Activated CD4-positive, alpha-beta T cell treated with anti-CD3 and anti-CD28 coated beads, Interleukin-2, amount 10 ng/mL, durations not matched to agents 7 days and 5 days (primary cell): ENCODE measurements around the gene SF3B6. TPM values are rescaled to one million over a fixed set of nuclear protein-coding genes. Genes with fewer than 3 reads are reported as not detected.

Source experiments
- CTCF ChIA-PET: fragments of 350-600 bp; sonication (Branson Sonifier 250); formaldehyde crosslinking; loops from one replicate; lab custom pipeline; 2021; ENCODE audit warnings: antibody characterized with exemption; lab: Charles Lee
- POLR2A ChIA-PET: fragments of 350-600 bp; sonication (Branson Sonifier 250); formaldehyde crosslinking; loops from one replicate; lab custom pipeline; 2021; ENCODE audit warnings: antibody characterized with exemption; lab: Charles Lee
- DNase-seq: peaks from one replicate; pipeline ENCODE4 v3.0.0-alpha.2; 2020
- H3K27ac Mint-ChIP-seq: one replicate; pipeline ENCODE4 v1.8.0; 2021; ENCODE audit warnings: mild to moderate bottlenecking, moderate library complexity, mixed read lengths
- H3K27me3 Mint-ChIP-seq: one replicate; pipeline ENCODE4 v1.8.0; 2021; ENCODE audit warnings: mixed read lengths
- H3K36me3 Mint-ChIP-seq: one replicate; pipeline ENCODE4 v1.8.0; 2021; ENCODE audit warnings: low read depth, mixed read lengths
- H3K4me1 Mint-ChIP-seq: one replicate; pipeline ENCODE4 v1.8.0; 2021; ENCODE audit warnings: mixed read lengths
- H3K4me3 Mint-ChIP-seq: one replicate; pipeline ENCODE4 v1.8.0; 2021; ENCODE audit warnings: mild to moderate bottlenecking, moderate library complexity, mixed read lengths
- H3K9me3 Mint-ChIP-seq: one replicate; pipeline ENCODE4 v1.8.0; 2021; ENCODE audit warnings: mixed read lengths
- total RNA-seq, 2 experiments: library from RNA; stranded (reverse); gene quantifications; one replicate each; pipeline ENCODE4 v1.2.3, GENCODE V29; 2021

Gene SF3B6
- total RNA-seq, 2 experiments from 2014 or later: 82.3 to 88.5 TPM

GRCh38 chr2:24072259-24072658 is 3.9 kb downstream of the SF3B6 start:
- POLR2A ChIA-PET: no interaction called here
- CTCF ChIA-PET: interaction anchor here (0.6 to 0.9 kb wide), 2 partner anchors 11 to 19 kb away, joined by 3 to 4 read pairs; no protein-coding TSS in a partner anchor

GRCh38 chr2:24065341-24065740 is 10.8 kb downstream of the SF3B6 start:
- ChIA-PET POLR2A (no interaction called here), CTCF (interaction anchor here (1.7 to 1.9 kb wide), 2 partner anchors 13 to 18 kb away, joined by 5 to 9 read pairs; no protein-coding TSS in a partner anchor)
- no peaks in the 10 kb centered on the region for H3K9me3 Mint-ChIP-seq
- H3K4me1 Mint-ChIP-seq: peaks cover 11% of the 10 kb centered on the region
- H3K36me3 Mint-ChIP-seq: peaks cover 10% of the 10 kb centered on the region
- H3K27ac Mint-ChIP-seq: no peak overlapping the region
- H3K27me3 Mint-ChIP-seq: no peaks in the 10 kb centered on the region
- DNase-seq: no peak
- no peak overlapping the region for H3K4me3 Mint-ChIP-seq

More at GRCh38 chr2:24072259-24072658, 3.9 kb downstream of the SF3B6 start:
- H3K36me3 Mint-ChIP-seq: peaks cover 31% of the 10 kb centered on the region
- DNase-seq: no peak
- H3K27me3 Mint-ChIP-seq: no peaks in the 10 kb centered on the region
- H3K27ac Mint-ChIP-seq: no peak overlapping the region
- H3K9me3 Mint-ChIP-seq: no peaks in the 10 kb centered on the region
- peaks cover 36% of the 10 kb centered on the region for H3K4me1 Mint-ChIP-seq
- no peak overlapping the region for H3K4me3 Mint-ChIP-seq

GRCh38 chr2:24058564-24059271 is 17.4 kb downstream of the SF3B6 start:
- no peak overlapping the region for H3K4me3 Mint-ChIP-seq
- no peaks in the 10 kb centered on the region for H3K36me3 Mint-ChIP-seq
- no peaks in the 10 kb centered on the region for H3K9me3 Mint-ChIP-seq
- no peak for DNase-seq
- H3K4me1 Mint-ChIP-seq: peaks cover 9% of the 10 kb centered on the region
- ChIA-PET CTCF (interaction anchor here (0.5 to 1.0 kb wide), 5 partner anchors 8 to 252 kb away, joined by 3 read pairs; partner anchors contain the start of gene ATAD2B), POLR2A (no interaction called here)
- peaks cover 2% of the 10 kb centered on the region for H3K27me3 Mint-ChIP-seq
- no peak overlapping the region for H3K27ac Mint-ChIP-seq

- Mint-ChIP-seq H3K27ac (no peak overlapping the region), H3K4me1 (peaks cover 9% of the 10 kb centered on the region), H3K36me3 (no peaks in the 10 kb centered on the region), H3K27me3 (peaks cover 5% of the 10 kb centered on the region), H3K9me3 (no peaks in the 10 kb centered on the region), H3K4me3 (no peak overlapping the region)
- DNase-seq: no peak
- ChIA-PET POLR2A (no interaction called here), CTCF (no interaction called here)
Measured at GRCh38 chr2:24055750-24056149, 20.4 kb downstream of the SF3B6 start.

GRCh38 chr2:24054366-24055010 is 21.6 kb downstream of the SF3B6 start:
- no peak for DNase-seq
- ChIA-PET CTCF (interaction anchor here (0.6 to 1.1 kb wide), 3 partner anchors 13 to 1221 kb away, joined by 3 to 4 read pairs (median 4); no protein-coding TSS in a partner anchor), POLR2A (no interaction called here)
- Mint-ChIP-seq H3K27ac (no peak overlapping the region), H3K36me3 (no peaks in the 10 kb centered on the region), H3K9me3 (no peaks in the 10 kb centered on the region), H3K4me3 (no peak overlapping the region), H3K4me1 (peaks cover 5% of the 10 kb centered on the region), H3K27me3 (peaks cover 5% of the 10 kb centered on the region)

GRCh38 chr2:24052951-24053350 is 23.2 kb downstream of the SF3B6 start:
- Mint-ChIP-seq H3K9me3 (no peaks in the 10 kb centered on the region), H3K4me3 (no peak overlapping the region), H3K36me3 (no peaks in the 10 kb centered on the region), H3K27me3 (peaks cover 7% of the 10 kb centered on the region), H3K4me1 (peaks cover 7% of the 10 kb centered on the region), H3K27ac (no peak overlapping the region)
- CTCF ChIA-PET: interaction anchor here (0.7 to 2.7 kb wide), 5 partner anchors 9 to 31 kb away, joined by 4 to 9 read pairs (median 5); partner anchors contain the start of gene TP53I3
- POLR2A ChIA-PET: no interaction called here
- DNase-seq: no peak

GRCh38 chr2:24051833-24052232 is 24.3 kb downstream of the SF3B6 start:
- no peak for DNase-seq
- no peak overlapping the region for H3K27ac Mint-ChIP-seq
- no peaks in the 10 kb centered on the region for H3K9me3 Mint-ChIP-seq
- ChIA-PET POLR2A (no interaction called here), CTCF (interaction anchor here (0.7 to 2.7 kb wide), 6 partner anchors 9 to 1352 kb away, joined by 3 to 9 read pairs (median 4); partner anchors contain the start of genes ATAD2B and TP53I3)
- no peak overlapping the region for H3K4me3 Mint-ChIP-seq
- peaks cover 16% of the 10 kb centered on the region for H3K4me1 Mint-ChIP-seq
- peaks cover 2% of the 10 kb centered on the region for H3K36me3 Mint-ChIP-seq
- H3K27me3 Mint-ChIP-seq: peaks cover 7% of the 10 kb centered on the region

- Mint-ChIP-seq H3K9me3 (no peaks in the 10 kb centered on the region), H3K27ac (no peak overlapping the region), H3K4me3 (peak overlapping the region; percentile 73), H3K4me1 (peaks cover 24% of the 10 kb centered on the region), H3K36me3 (peaks cover 2% of the 10 kb centered on the region), H3K27me3 (peaks cover 7% of the 10 kb centered on the region)
- CTCF ChIA-PET: interaction anchor here (0.6 to 1.0 kb wide), 3 partner anchors 10 to 55 kb away, joined by 4 to 5 read pairs (median 5); no protein-coding TSS in a partner anchor
- peak; percentile 17 for DNase-seq
- POLR2A ChIA-PET: no interaction called here
Measured at GRCh38 chr2:24050041-24050979, 25.8 kb downstream of the SF3B6 start.

- Mint-ChIP-seq H3K4me3 (peak within 1 kb of the TSS; percentile 73), H3K27me3 (peaks cover 6% of the 10 kb centered on the region), H3K36me3 (peaks cover 2% of the 10 kb centered on the region), H3K4me1 (peaks cover 26% of the 10 kb centered on the region), H3K27ac (peak within 1 kb of the TSS; percentile 52), H3K9me3 (no peaks in the 10 kb centered on the region)
- peak; percentile 58 for DNase-seq
- ChIA-PET CTCF (interaction anchor here (0.6 to 1.2 kb wide), 2 partner anchors 20 to 252 kb away, joined by 4 read pairs; no protein-coding TSS in a partner anchor), POLR2A (no interaction called here)
Measured at GRCh38 chr2:24049485-24050021, 26.6 kb downstream of the SF3B6 start, which contains the start of gene FKBP1B. FKBP1B (plus strand) TSS chr2:24049741; CDS start chr2:24049850, 109 bp downstream.

- Mint-ChIP-seq H3K4me1 (peaks cover 26% of the 10 kb centered on the region), H3K4me3 (peak overlapping the region; percentile 73), H3K9me3 (no peaks in the 10 kb centered on the region), H3K27ac (peak overlapping the region; percentile 52), H3K36me3 (peaks cover 2% of the 10 kb centered on the region), H3K27me3 (peaks cover 5% of the 10 kb centered on the region)
- DNase-seq: no peak
- ChIA-PET POLR2A (interaction anchor here (0.6 kb wide), 1 partner anchor 122 kb away, joined by 4 read pairs; the partner anchor contains the start of gene ATAD2B), CTCF (interaction anchor here (0.6 to 1.2 kb wide), 2 partner anchors 19 to 253 kb away, joined by 4 read pairs; no protein-coding TSS in a partner anchor)
Measured at GRCh38 chr2:24048769-24049484, 27.2 kb downstream of the SF3B6 start.

GRCh38 chr2:24047703-24048033 is 28.5 kb downstream of the SF3B6 start:
- H3K27ac Mint-ChIP-seq: peak overlapping the region; percentile 94
- H3K27me3 Mint-ChIP-seq: peaks cover 2% of the 10 kb centered on the region
- peak overlapping the region; percentile 92 for H3K4me3 Mint-ChIP-seq
- peaks cover 2% of the 10 kb centered on the region for H3K36me3 Mint-ChIP-seq
- CTCF ChIA-PET: interaction anchor here (0.7 to 1.5 kb wide), 5 partner anchors 29 to 374 kb away, joined by 3 to 10 read pairs (median 3); partner anchors contain the start of genes ATAD2B, SF3B6 and TP53I3
- H3K4me1 Mint-ChIP-seq: peaks cover 29% of the 10 kb centered on the region
- DNase-seq: no peak
- no peaks in the 10 kb centered on the region for H3K9me3 Mint-ChIP-seq
- POLR2A ChIA-PET: interaction anchor here (0.6 to 0.9 kb wide), 2 partner anchors 29 to 218 kb away, joined by 5 read pairs; partner anchors contain the start of gene SF3B6
